DND-41 (cell line): ENCODE measurements around the gene RASL10B.
"Not testable (repeated sequence)": the region's sequence is repeated elsewhere in the genome, so short reads cannot be mapped to it uniquely, and the experiment has no call there.

Experiments
- ATAC-seq: fragments of 200-7000 bp; cut with Tn5 transposase; 3 replicates; pipeline ENCODE4 v1.9.1; 2021; ENCODE audit warnings: low read depth; ENCODE audit not compliant: insufficient read depth
- DNase-seq: peaks from one replicate; pipeline ENCODE4 v3.0.0-alpha.2; 2020
- H2AFZ ChIP-seq: 2 replicates; pipeline ENCODE4 v1.6.0; 2012; ENCODE audit warnings: low read depth, low read length
- H3K27ac ChIP-seq: 2 replicates; pipeline ENCODE4 v1.5.1; 2012; ENCODE audit warnings: low read length, inconsistent platforms
- H3K27me3 ChIP-seq: fragments of 200-600 bp; sonication (generic); 2 replicates; pipeline ENCODE4 v1.6.0; 2012; ENCODE audit warnings: low read length, mild to moderate bottlenecking, inconsistent platforms; ENCODE audit not compliant: insufficient read depth, poor library complexity
- H3K36me3 ChIP-seq: 2 replicates; pipeline ENCODE4 v1.5.1; 2012; ENCODE audit warnings: low read length, inconsistent platforms; ENCODE audit not compliant: insufficient read depth
- H3K4me1 ChIP-seq: 2 replicates; pipeline ENCODE4 v1.5.1; 2012; ENCODE audit warnings: mild to moderate bottlenecking, low read length; ENCODE audit not compliant: insufficient read depth
- H3K4me2 ChIP-seq: 2 replicates; pipeline ENCODE4 v1.6.0; 2012; ENCODE audit warnings: mild to moderate bottlenecking, moderate library complexity, low read length, inconsistent platforms; ENCODE audit not compliant: insufficient read depth
- H3K4me3 ChIP-seq, 2 experiments: fragments of 200-600 bp in 1 of 2; shearing (Covaris generic) in 1 of 2; 2 replicates each; pipeline ENCODE4 v1.5.1; 2012 to 2016; ENCODE audit warnings: inconsistent platforms in 2 of 2, low read length in 2 of 2, mild to moderate bottlenecking in 2 of 2, low read depth in 1 of 2, moderate library complexity in 1 of 2
- H3K79me2 ChIP-seq: 2 replicates; pipeline ENCODE4 v1.6.0; 2012; ENCODE audit warnings: low read length, inconsistent platforms; ENCODE audit not compliant: insufficient read depth
- H3K9ac ChIP-seq: 2 replicates; pipeline ENCODE4 v1.6.0; 2012; ENCODE audit warnings: low read depth, mild to moderate bottlenecking, inconsistent platforms, low read length, moderate library complexity
- H3K9me3 ChIP-seq: 2 replicates; pipeline ENCODE4 v1.5.1; 2012; ENCODE audit warnings: low read length, moderate library complexity, mild to moderate bottlenecking, inconsistent platforms; ENCODE audit not compliant: insufficient read depth, severe bottlenecking
- H4K20me1 ChIP-seq: 2 replicates; pipeline ENCODE4 v1.6.0; 2012; ENCODE audit warnings: low read length; ENCODE audit not compliant: insufficient read depth
- CTCF ChIP-seq: IDR thresholded peaks from 2 replicates; pipeline ENCODE4 v1.5.1; 2012; ENCODE audit warnings: borderline replicate concordance, low read length, moderate library complexity, mild to moderate bottlenecking; ENCODE audit not compliant: poor library complexity, severe bottlenecking; ENCODE audit errors: extremely low read depth
- EZH2 ChIP-seq: IDR thresholded peaks from 3 replicates; pipeline ENCODE4 v1.6.1; 2012; ENCODE audit warnings: borderline replicate concordance, low read depth, mild to moderate bottlenecking, moderate library complexity, low read length, inconsistent platforms; ENCODE audit not compliant: severe bottlenecking

RASL10B gene

GRCh38 chr17:35749560-35750412 lies 18.3 kb downstream of the RASL10B start:
- Histone ChIP-seq H3K27me3 (peaks cover 26% of the 10 kb centered on the region), H3K79me2 (no peaks in the 10 kb centered on the region), H3K27ac (no peak overlapping the region), H2AFZ (no peak overlapping the region; the same call in 1 of the 2 replicates), H3K4me3 (no peak overlapping the region), H4K20me1 (peaks cover 5% of the 10 kb centered on the region), H3K9ac (no peak overlapping the region), H3K4me1 (peaks cover 11% of the 10 kb centered on the region), H3K9me3 (no peaks in the 10 kb centered on the region), H3K36me3 (no peaks in the 10 kb centered on the region), H3K4me2 (peak overlapping the region; percentile 46)
- peak; percentile 14 for TF ChIP-seq CTCF
- TF ChIP-seq EZH2: peak; percentile 81
- peak; percentile 48 for ATAC-seq
- DNase-seq: peak; percentile 44

- peaks cover 11% of the 10 kb centered on the region for H3K4me1 ChIP-seq
- ATAC-seq: no peak
- peaks cover 26% of the 10 kb centered on the region for H3K27me3 ChIP-seq
- TF ChIP-seq EZH2 (no peak), CTCF (no peak)
- H3K9me3 ChIP-seq: no peaks in the 10 kb centered on the region
- H2AFZ ChIP-seq: no peak overlapping the region
- no peaks in the 10 kb centered on the region for H3K79me2 ChIP-seq
- no peaks in the 10 kb centered on the region; the same call in 1 of the 2 replicates for H4K20me1 ChIP-seq
- no peak overlapping the region for H3K27ac ChIP-seq
- peak overlapping the region; percentile 46 for H3K4me2 ChIP-seq
- DNase-seq: no peak
- H3K9ac ChIP-seq: no peak overlapping the region
- no peaks in the 10 kb centered on the region for H3K36me3 ChIP-seq
- no peak overlapping the region for H3K4me3 ChIP-seq
Measured at GRCh38 chr17:35750526-35751395, 19.3 kb downstream of the RASL10B start.

GRCh38 chr17:35751541-35751940 lies 20.1 kb downstream of the RASL10B start:
- peaks cover 11% of the 10 kb centered on the region for H3K4me1 ChIP-seq
- not testable (repeated sequence) for DNase-seq

GRCh38 chr17:35752471-35752870 lies 21.0 kb downstream of the RASL10B start:
- H3K4me2 ChIP-seq: no peak overlapping the region
- peaks cover 11% of the 10 kb centered on the region for H3K4me1 ChIP-seq
- no peak for TF ChIP-seq CTCF
- no peak for TF ChIP-seq EZH2
- no peak for DNase-seq
- H3K27ac ChIP-seq: no peak overlapping the region
- no peaks in the 10 kb centered on the region for H3K36me3 ChIP-seq
- no peaks in the 10 kb centered on the region; the same call in 1 of the 2 replicates for H4K20me1 ChIP-seq
- no peak overlapping the region for H2AFZ ChIP-seq
- H3K4me3 ChIP-seq: no peak overlapping the region
- no peaks in the 10 kb centered on the region for H3K79me2 ChIP-seq
- H3K9me3 ChIP-seq: peaks cover 2% of the 10 kb centered on the region
- H3K27me3 ChIP-seq: peaks cover 26% of the 10 kb centered on the region
- no peak for ATAC-seq
- H3K9ac ChIP-seq: no peak overlapping the region

More at GRCh38 chr17:35751541-35751940, 20.1 kb downstream of the RASL10B start:
- H3K36me3 ChIP-seq, H3K4me2 ChIP-seq, ATAC-seq, H3K4me3 ChIP-seq, H2AFZ ChIP-seq, H3K9me3 ChIP-seq, H3K79me2 ChIP-seq, H3K27ac ChIP-seq, H3K9ac ChIP-seq, H4K20me1 ChIP-seq: not testable (repeated sequence)
- H3K27me3 ChIP-seq: peaks cover 26% of the 10 kb centered on the region
